ENCODE data around the gene COQ8A. TPM values are rescaled to one million over a fixed set of nuclear protein-coding genes. Genes with fewer than 3 reads are reported as not detected.
A peak's percentile ranks its signal among the peaks of the same experiment; 100 is the strongest.

The COQ8A gene
- total and polyA plus RNA-seq, 2 donors from 2014 or later = 29.4 to 44.1 TPM

- FAIRE-seq (no peak), DNase-seq (peak in 1 of 5 donors; percentile 15)
- H3K9me3 ChIP-seq (ENCODE audit: control insufficient read depth in 2 of 3, insufficient read depth in 1 of 3, low read length in 3 of 3) = no peaks in the 10 kb centered on the region
- H3K9ac ChIP-seq (ENCODE audit: low read length in 3 of 3) = no peak overlapping the region
- H3K36me3 ChIP-seq (ENCODE audit: control insufficient read depth in 2 of 3, insufficient read depth in 3 of 3, low read length in 3 of 3) = peaks cover 0 to 25% (median 18%) of the 10 kb centered on the region in 3 donors
- H3K4me3 ChIP-seq (ENCODE audit: low read length in 3 of 3) = no peak overlapping the region
- peaks cover 0 to 6% (median 0%) of the 10 kb centered on the region in 3 donors for H3K4me1 ChIP-seq (ENCODE audit: control insufficient read depth in 2 of 3, insufficient read depth in 2 of 3, low read depth in 1 of 3, low read length in 3 of 3)
- H3K27me3 ChIP-seq (ENCODE audit: control insufficient read depth, insufficient read depth, low read length) = no peaks in the 10 kb centered on the region
- no peak for TF ChIP-seq CTCF (IDR thresholded peaks at IDR 0.05; ENCODE audit: borderline replicate concordance, extremely low read depth, insufficient read depth)
- H3K27ac ChIP-seq (ENCODE audit: low read depth in 2 of 2, low read length in 2 of 2) = peak overlapping the region in 1 of 2 donors; percentile 23
- intact Hi-C loops (cut with DNase I) = no loop called here
Measured at GRCh38 chr1:226891846-226892523, 48.1 kb upstream of the COQ8A start.

- no peak overlapping the region for H3K4me3 ChIP-seq (ENCODE audit: low read length in 3 of 3)
- no peaks in the 10 kb centered on the region for H3K9me3 ChIP-seq (ENCODE audit: control insufficient read depth in 2 of 3, insufficient read depth in 1 of 3, low read length in 3 of 3)
- H3K36me3 ChIP-seq (ENCODE audit: control insufficient read depth in 2 of 3, insufficient read depth in 3 of 3, low read length in 3 of 3) = peaks cover 0 to 25% (median 18%) of the 10 kb centered on the region in 3 donors
- H3K27me3 ChIP-seq (ENCODE audit: control insufficient read depth, insufficient read depth, low read length) = no peaks in the 10 kb centered on the region
- DNase-seq (no peak), FAIRE-seq (no peak)
- H3K27ac ChIP-seq (ENCODE audit: low read depth in 2 of 2, low read length in 2 of 2) = peak overlapping the region in 1 of 2 donors; percentile 23
- H3K4me1 ChIP-seq (ENCODE audit: control insufficient read depth in 2 of 3, insufficient read depth in 2 of 3, low read depth in 1 of 3, low read length in 3 of 3) = peaks cover 0 to 6% (median 0%) of the 10 kb centered on the region in 3 donors
- intact Hi-C loops (cut with DNase I) = no loop called here
- H3K9ac ChIP-seq (ENCODE audit: low read length in 3 of 3) = no peak overlapping the region
- TF ChIP-seq CTCF (IDR thresholded peaks at IDR 0.05; ENCODE audit: borderline replicate concordance, extremely low read depth, insufficient read depth) = no peak
Measured at GRCh38 chr1:226892524-226892875, 47.6 kb upstream of the COQ8A start.

DNA sequence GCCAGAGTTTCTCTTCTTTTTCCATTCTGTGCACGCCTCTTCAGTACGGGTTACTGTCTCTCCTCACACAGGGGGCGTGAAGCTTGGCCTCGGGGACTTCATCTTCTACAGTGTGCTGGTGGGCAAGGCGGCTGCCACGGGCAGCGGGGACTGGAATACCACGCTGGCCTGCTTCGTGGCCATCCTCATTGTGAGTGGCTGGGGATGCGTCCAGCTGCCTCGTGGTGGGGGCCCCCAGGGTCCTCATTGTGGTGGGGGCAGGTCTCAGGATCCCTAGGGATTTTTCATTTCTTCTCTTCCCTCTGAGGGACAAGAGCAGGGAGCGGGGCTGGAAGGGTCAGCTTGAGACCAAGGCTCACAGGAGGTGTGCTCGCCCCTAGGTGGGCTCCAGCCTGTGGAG, 46.2 kb upstream of the COQ8A start:
- intact Hi-C loops (cut with DNase I) = no loop called here
- peaks cover 0 to 25% (median 18%) of the 10 kb centered on the region in 3 donors for H3K36me3 ChIP-seq (ENCODE audit: control insufficient read depth in 2 of 3, insufficient read depth in 3 of 3, low read length in 3 of 3)
- H3K4me1 ChIP-seq (ENCODE audit: control insufficient read depth in 2 of 3, insufficient read depth in 2 of 3, low read depth in 1 of 3, low read length in 3 of 3) = peaks cover 0 to 4% (median 0%) of the 10 kb centered on the region in 3 donors
- TF ChIP-seq CTCF (IDR thresholded peaks at IDR 0.05; ENCODE audit: borderline replicate concordance, extremely low read depth, insufficient read depth) = no peak
- H3K27ac ChIP-seq (ENCODE audit: low read depth in 2 of 2, low read length in 2 of 2) = no peak overlapping the region
- H3K9me3 ChIP-seq (ENCODE audit: control insufficient read depth in 2 of 3, insufficient read depth in 1 of 3, low read length in 3 of 3) = no peaks in the 10 kb centered on the region
- no peak overlapping the region for H3K4me3 ChIP-seq (ENCODE audit: low read length in 3 of 3)
- H3K27me3 ChIP-seq (ENCODE audit: control insufficient read depth, insufficient read depth, low read length) = no peaks in the 10 kb centered on the region
- H3K9ac ChIP-seq (ENCODE audit: low read length in 3 of 3) = no peak overlapping the region
- FAIRE-seq (no peak), DNase-seq (no peak)
